Measurements from ENCODE around the gene EGFLAM.

GRCh38 chr5:38257308-38258041 is 884 bp upstream of the EGFLAM start:
- TF ChIP-seq CTCF (conservative IDR thresholded peaks at IDR 0.05 in 1 of 2, IDR thresholded peaks at IDR 0.05 in 1 of 2; ENCODE audit: extremely low read depth in 1 of 2, insufficient read depth in 1 of 2, low read depth in 1 of 2, low read length in 2 of 2) (no peak), EZH2 (IDR thresholded peaks at IDR 0.05; ENCODE audit: borderline replicate concordance, low read length) (no peak)

All from mammary epithelial cell (primary cell).